ENCODE results near the gene AQP9. TPM values are rescaled to one million over a fixed set of nuclear protein-coding genes. Genes with fewer than 3 reads are reported as not detected.
"Not testable (repeated sequence)": the region's sequence is repeated elsewhere in the genome, so short reads cannot be mapped to it uniquely, and the experiment has no call there.

Gene AQP9
- polyA plus RNA-seq (2013, experiment 1 of 2) = not detected
- 0.15 TPM for polyA plus RNA-seq (2013, experiment 2 of 2)

- no peak within 1 kb of the TSS for H3K27ac ChIP-seq (ENCODE audit: low read depth, low read length, severe bottlenecking)
These were observed at the start of gene AQP9 for GRCh38 chr15:58138106-58138505. AQP9 (plus strand) TSS chr15:58138381; CDS start chr15:58138566, 185 bp downstream.

GRCh38 chr15:58095415-58095814, 42.8 kb upstream of the AQP9 start:
- Histone ChIP-seq H3K36me3 (ENCODE audit: control insufficient read depth, insufficient read depth, low read length) (no peaks in the 10 kb centered on the region), H3K4me3 (ENCODE audit: extremely low read depth, insufficient read depth, low read length, poor library complexity, severe bottlenecking) (no peak overlapping the region), H3K9me3 (ENCODE audit: control insufficient read depth, low read length) (no peaks in the 10 kb centered on the region), H3K27ac (ENCODE audit: low read depth, low read length, severe bottlenecking) (no peak overlapping the region), H3K4me1 (ENCODE audit: control insufficient read depth, insufficient read depth, low read length, poor library complexity, severe bottlenecking) (no peaks in the 10 kb centered on the region)
- 83 to 100% methylated on average over 1 to 2 of the region's 2 CpGs for WGBS, 2 experiments (ENCODE audit: insufficient coverage in 2 of 2)

More at GRCh38 chr15:58138106-58138505, at the start of gene AQP9:
- Histone ChIP-seq H3K9me3 (ENCODE audit: control insufficient read depth, low read length) (no peaks in the 10 kb centered on the region), H3K36me3 (ENCODE audit: control insufficient read depth, insufficient read depth, low read length) (no peaks in the 10 kb centered on the region), H3K4me3 (ENCODE audit: extremely low read depth, insufficient read depth, low read length, poor library complexity, severe bottlenecking) (no peak within 1 kb of the TSS), H3K4me1 (ENCODE audit: control insufficient read depth, insufficient read depth, low read length, poor library complexity, severe bottlenecking) (no peaks in the 10 kb centered on the region)
- 83 to 99% methylated on average over 6 of the region's 7 CpGs for WGBS, 2 experiments (ENCODE audit: insufficient coverage in 2 of 2)

- H3K36me3 ChIP-seq (ENCODE audit: control insufficient read depth, insufficient read depth, low read length) = no peaks in the 10 kb centered on the region
- H3K9me3 ChIP-seq (ENCODE audit: control insufficient read depth, low read length) = no peaks in the 10 kb centered on the region
- H3K4me3 ChIP-seq (ENCODE audit: extremely low read depth, insufficient read depth, low read length, poor library complexity, severe bottlenecking) = no peak overlapping the region
- no peak overlapping the region for H3K27ac ChIP-seq (ENCODE audit: low read depth, low read length, severe bottlenecking)
- no peaks in the 10 kb centered on the region for H3K4me1 ChIP-seq (ENCODE audit: control insufficient read depth, insufficient read depth, low read length, poor library complexity, severe bottlenecking)
- WGBS, 2 experiments (ENCODE audit: insufficient coverage in 2 of 2) = 95 to 97% methylated on average over 3 to 4 of the region's 6 CpGs
These were observed 41.6 kb upstream of the AQP9 start for GRCh38 chr15:58096529-58097084.

GRCh38 chr15:58103482-58103881, 34.7 kb upstream of the AQP9 start:
- Histone ChIP-seq H3K9me3 (ENCODE audit: control insufficient read depth, low read length) (no peaks in the 10 kb centered on the region), H3K4me1 (ENCODE audit: control insufficient read depth, insufficient read depth, low read length, poor library complexity, severe bottlenecking) (no peaks in the 10 kb centered on the region), H3K27ac (ENCODE audit: low read depth, low read length, severe bottlenecking) (no peak overlapping the region), H3K4me3 (ENCODE audit: extremely low read depth, insufficient read depth, low read length, poor library complexity, severe bottlenecking) (no peak overlapping the region), H3K36me3 (ENCODE audit: control insufficient read depth, insufficient read depth, low read length) (no peaks in the 10 kb centered on the region)

DNA sequence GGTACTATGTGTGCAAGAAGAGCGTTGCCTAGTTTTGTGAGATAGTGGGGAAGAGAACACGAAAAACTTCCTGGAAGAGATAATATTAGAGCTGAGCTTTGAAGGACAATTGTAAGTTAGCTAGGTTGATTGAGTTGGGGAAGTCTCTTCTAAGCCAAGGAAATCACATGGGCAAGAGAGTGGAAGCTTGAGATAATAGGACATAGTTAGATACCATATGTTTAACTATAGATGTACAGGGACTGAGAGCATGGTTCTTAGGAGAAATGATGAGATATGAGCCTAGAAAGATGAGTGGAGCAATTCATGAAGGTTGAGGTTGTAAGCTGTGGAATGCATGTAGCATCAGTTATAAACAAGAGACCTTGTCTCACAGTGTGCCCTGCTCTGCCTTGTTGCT, 30.1 kb upstream of the AQP9 start:
- WGBS, 2 experiments (ENCODE audit: insufficient coverage in 2 of 2) = 75 to 91% methylated on average over 2 of the region's 2 CpGs
- no peak overlapping the region for H3K4me3 ChIP-seq (ENCODE audit: extremely low read depth, insufficient read depth, low read length, poor library complexity, severe bottlenecking)
- H3K4me1 ChIP-seq (ENCODE audit: control insufficient read depth, insufficient read depth, low read length, poor library complexity, severe bottlenecking) = no peaks in the 10 kb centered on the region
- H3K27ac ChIP-seq (ENCODE audit: low read depth, low read length, severe bottlenecking) = no peak overlapping the region
- H3K9me3 ChIP-seq (ENCODE audit: control insufficient read depth, low read length) = no peaks in the 10 kb centered on the region
- no peaks in the 10 kb centered on the region for H3K36me3 ChIP-seq (ENCODE audit: control insufficient read depth, insufficient read depth, low read length)

DNA sequence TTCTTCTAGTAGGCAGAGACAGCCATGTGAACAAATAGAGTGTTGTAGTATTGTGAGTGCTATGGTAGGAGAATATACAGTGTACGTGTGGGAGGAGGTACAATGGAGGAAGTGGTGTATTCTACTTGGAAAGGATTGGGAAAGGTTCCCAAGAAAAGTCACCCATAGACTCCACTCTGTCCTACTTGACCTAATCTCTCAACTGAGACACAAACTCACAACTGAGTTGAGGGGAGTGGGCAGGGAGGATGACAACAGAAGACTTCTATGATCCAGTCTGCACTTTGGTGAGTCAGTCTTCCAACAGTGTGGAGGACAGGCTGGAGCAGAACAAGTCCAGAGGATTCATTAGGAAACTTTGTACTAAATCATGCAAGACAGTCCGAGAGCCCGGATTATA, 28.8 kb upstream of the AQP9 start:
- Histone ChIP-seq H3K9me3 (ENCODE audit: control insufficient read depth, low read length) (no peaks in the 10 kb centered on the region), H3K4me1 (ENCODE audit: control insufficient read depth, insufficient read depth, low read length, poor library complexity, severe bottlenecking) (no peaks in the 10 kb centered on the region), H3K27ac (ENCODE audit: low read depth, low read length, severe bottlenecking) (no peak overlapping the region), H3K36me3 (ENCODE audit: control insufficient read depth, insufficient read depth, low read length) (no peaks in the 10 kb centered on the region), H3K4me3 (ENCODE audit: extremely low read depth, insufficient read depth, low read length, poor library complexity, severe bottlenecking) (no peak overlapping the region)
- 94 to 100% methylated on average over 2 of the region's 3 CpGs for WGBS, 2 experiments (ENCODE audit: insufficient coverage in 2 of 2)

GRCh38 chr15:58110999-58111717, 27.0 kb upstream of the AQP9 start:
- H3K4me3 ChIP-seq (ENCODE audit: extremely low read depth, insufficient read depth, low read length, poor library complexity, severe bottlenecking) = no peak overlapping the region
- no peaks in the 10 kb centered on the region for H3K9me3 ChIP-seq (ENCODE audit: control insufficient read depth, low read length)
- no peaks in the 10 kb centered on the region for H3K4me1 ChIP-seq (ENCODE audit: control insufficient read depth, insufficient read depth, low read length, poor library complexity, severe bottlenecking)
- WGBS, 2 experiments (ENCODE audit: insufficient coverage in 2 of 2) = 89 to 93% methylated on average over 2 to 3 of the region's 6 CpGs
- no peaks in the 10 kb centered on the region for H3K36me3 ChIP-seq (ENCODE audit: control insufficient read depth, insufficient read depth, low read length)
- H3K27ac ChIP-seq (ENCODE audit: low read depth, low read length, severe bottlenecking) = no peak overlapping the region

GRCh38 chr15:58111718-58112104, 26.5 kb upstream of the AQP9 start:
- no peaks in the 10 kb centered on the region for H3K4me1 ChIP-seq (ENCODE audit: control insufficient read depth, insufficient read depth, low read length, poor library complexity, severe bottlenecking)
- H3K36me3 ChIP-seq (ENCODE audit: control insufficient read depth, insufficient read depth, low read length) = no peaks in the 10 kb centered on the region
- no peak overlapping the region for H3K4me3 ChIP-seq (ENCODE audit: extremely low read depth, insufficient read depth, low read length, poor library complexity, severe bottlenecking)
- H3K9me3 ChIP-seq (ENCODE audit: control insufficient read depth, low read length) = no peaks in the 10 kb centered on the region
- no peak overlapping the region for H3K27ac ChIP-seq (ENCODE audit: low read depth, low read length, severe bottlenecking)
- 89 to 93% methylated on average over 5 of the region's 5 CpGs for WGBS, 2 experiments (ENCODE audit: insufficient coverage in 2 of 2)

GRCh38 chr15:58113358-58113757, 24.8 kb upstream of the AQP9 start:
- not testable (repeated sequence) for H3K36me3 ChIP-seq (ENCODE audit: control insufficient read depth, insufficient read depth, low read length); H3K4me1 ChIP-seq (ENCODE audit: control insufficient read depth, insufficient read depth, low read length, poor library complexity, severe bottlenecking); H3K27ac ChIP-seq (ENCODE audit: low read depth, low read length, severe bottlenecking); H3K4me3 ChIP-seq (ENCODE audit: extremely low read depth, insufficient read depth, low read length, poor library complexity, severe bottlenecking); H3K9me3 ChIP-seq (ENCODE audit: control insufficient read depth, low read length)
- 75 to 90% methylated on average over 4 to 5 of the region's 5 CpGs for WGBS, 2 experiments (ENCODE audit: insufficient coverage in 2 of 2)

- Histone ChIP-seq H3K9me3 (ENCODE audit: control insufficient read depth, low read length) (no peaks in the 10 kb centered on the region), H3K4me3 (ENCODE audit: extremely low read depth, insufficient read depth, low read length, poor library complexity, severe bottlenecking) (no peak overlapping the region)
- WGBS, 2 experiments (ENCODE audit: insufficient coverage in 2 of 2) = 80 to 91% methylated on average over 1 to 3 of the region's 3 CpGs
These were observed 23.8 kb upstream of the AQP9 start for GRCh38 chr15:58114388-58114787.

GRCh38 chr15:58114812-58115211, 23.4 kb upstream of the AQP9 start:
- Histone ChIP-seq H3K4me3 (ENCODE audit: extremely low read depth, insufficient read depth, low read length, poor library complexity, severe bottlenecking) (no peak overlapping the region), H3K4me1 (ENCODE audit: control insufficient read depth, insufficient read depth, low read length, poor library complexity, severe bottlenecking) (no peaks in the 10 kb centered on the region), H3K27ac (ENCODE audit: low read depth, low read length, severe bottlenecking) (no peak overlapping the region), H3K36me3 (ENCODE audit: control insufficient read depth, insufficient read depth, low read length) (no peaks in the 10 kb centered on the region), H3K9me3 (ENCODE audit: control insufficient read depth, low read length) (no peaks in the 10 kb centered on the region)

More at GRCh38 chr15:58114388-58114787, 23.8 kb upstream of the AQP9 start:
- no peak overlapping the region for H3K27ac ChIP-seq (ENCODE audit: low read depth, low read length, severe bottlenecking)
- H3K36me3 ChIP-seq (ENCODE audit: control insufficient read depth, insufficient read depth, low read length) = no peaks in the 10 kb centered on the region
- H3K4me1 ChIP-seq (ENCODE audit: control insufficient read depth, insufficient read depth, low read length, poor library complexity, severe bottlenecking) = no peaks in the 10 kb centered on the region
